Upper lobe of right lung (tissue), 1 donor: ENCODE measurements around the gene P2RX6. TPM values are rescaled to one million over a fixed set of nuclear protein-coding genes. Genes with fewer than 3 reads are reported as not detected.
A peak's percentile ranks its signal among the peaks of the same experiment; 100 is the strongest.

ENCODE experiments used
- ATAC-seq: fragments of 200-7000 bp; cut with Tn5 transposase; one replicate; pipeline ENCODE4 v1.9.1; 2020; ENCODE audit warnings: mild to moderate bottlenecking, moderate library complexity
- DNase-seq: peaks from one replicate; pipeline ENCODE4 v3.0.0-alpha.2; 2020
- H3K27ac ChIP-seq: fragments of 200-600 bp; one replicate; pipeline ENCODE4 v1.8.0; 2022
- H3K27me3 ChIP-seq: fragments of 200-600 bp; one replicate; pipeline ENCODE4 v1.8.0; 2022; ENCODE audit warnings: mild to moderate bottlenecking
- H3K36me3 ChIP-seq: fragments of 200-600 bp; one replicate; pipeline ENCODE4 v1.8.0; 2022
- H3K4me1 ChIP-seq: fragments of 200-600 bp; one replicate; pipeline ENCODE4 v1.8.0; 2022
- H3K4me3 ChIP-seq: fragments of 200-600 bp; one replicate; pipeline ENCODE4 v1.8.0; 2022; ENCODE audit warnings: mild to moderate bottlenecking
- H3K9me3 ChIP-seq: fragments of 200-600 bp; one replicate; pipeline ENCODE4 v1.8.0; 2022
- intact Hi-C: fragments of 100-400 bp; cut with DNase I; formaldehyde crosslinking; loops from one replicate; pipeline ENCODE4 v1.11.0; 2022
- total RNA-seq: library from RNA; stranded (reverse); fragmentation: NEBNext Ultra II Directional; extraction: Animal tissue kit (Norgen Biotek cat#: 25700); gene quantifications from one replicate; pipeline ENCODE4 v1.2.1, GENCODE V29; 2021
- TF ChIP-seq, protein P1 (sequence below): fragments of 200-600 bp; IDR thresholded peaks from one replicate; pipeline ENCODE4 v1.8.0; 2022; ENCODE audit warnings: antibody characterized with exemption
- donor health status: DM: no; HTN: yes; CAD: no; lungs with severe emphysema.

P2RX6 gene
- total RNA-seq, 1 donor from 2014 or later, result 2.2 TPM

- intact Hi-C loops, result no loop called here
- peak within 1 kb of the TSS; percentile 86 for H3K4me3 ChIP-seq
- peaks cover 6% of the 10 kb centered on the region for H3K36me3 ChIP-seq
- TF ChIP-seq, protein P1, sequence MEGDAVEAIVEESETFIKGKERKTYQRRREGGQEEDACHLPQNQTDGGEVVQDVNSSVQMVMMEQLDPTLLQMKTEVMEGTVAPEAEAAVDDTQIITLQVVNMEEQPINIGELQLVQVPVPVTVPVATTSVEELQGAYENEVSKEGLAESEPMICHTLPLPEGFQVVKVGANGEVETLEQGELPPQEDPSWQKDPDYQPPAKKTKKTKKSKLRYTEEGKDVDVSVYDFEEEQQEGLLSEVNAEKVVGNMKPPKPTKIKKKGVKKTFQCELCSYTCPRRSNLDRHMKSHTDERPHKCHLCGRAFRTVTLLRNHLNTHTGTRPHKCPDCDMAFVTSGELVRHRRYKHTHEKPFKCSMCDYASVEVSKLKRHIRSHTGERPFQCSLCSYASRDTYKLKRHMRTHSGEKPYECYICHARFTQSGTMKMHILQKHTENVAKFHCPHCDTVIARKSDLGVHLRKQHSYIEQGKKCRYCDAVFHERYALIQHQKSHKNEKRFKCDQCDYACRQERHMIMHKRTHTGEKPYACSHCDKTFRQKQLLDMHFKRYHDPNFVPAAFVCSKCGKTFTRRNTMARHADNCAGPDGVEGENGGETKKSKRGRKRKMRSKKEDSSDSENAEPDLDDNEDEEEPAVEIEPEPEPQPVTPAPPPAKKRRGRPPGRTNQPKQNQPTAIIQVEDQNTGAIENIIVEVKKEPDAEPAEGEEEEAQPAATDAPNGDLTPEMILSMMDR, result peak; percentile 59
- peak within 1 kb of the TSS; percentile 91 for H3K27ac ChIP-seq
- ATAC-seq (peak; percentile 92), DNase-seq (peak; percentile 93)
- peaks cover 22% of the 10 kb centered on the region for H3K4me1 ChIP-seq
- H3K27me3 ChIP-seq, result no peaks in the 10 kb centered on the region
- no peaks in the 10 kb centered on the region for H3K9me3 ChIP-seq
These were observed 33.0 kb upstream of the P2RX6 start, which contains the start of gene LZTR1 for GRCh38 chr22:20981787-20982562. LZTR1 (plus strand) TSS chr22:20982297; CDS start chr22:20982372, 75 bp downstream.

GRCh38 chr22:20982563-20982882 is 32.4 kb upstream of the P2RX6 start:
- intact Hi-C loops, result no loop called here
- ATAC-seq (peak; percentile 1), DNase-seq (no peak)
- Histone ChIP-seq H3K4me3 (peak overlapping the region; percentile 86), H3K36me3 (peaks cover 7% of the 10 kb centered on the region), H3K4me1 (peaks cover 22% of the 10 kb centered on the region), H3K27ac (peak overlapping the region; percentile 91), H3K9me3 (no peaks in the 10 kb centered on the region), H3K27me3 (no peaks in the 10 kb centered on the region)
- TF ChIP-seq, protein P1, result no peak

GRCh38 chr22:20983081-20983771 is 31.7 kb upstream of the P2RX6 start:
- Histone ChIP-seq H3K27me3 (no peaks in the 10 kb centered on the region), H3K9me3 (no peaks in the 10 kb centered on the region), H3K4me3 (peak overlapping the region; percentile 86), H3K4me1 (peaks cover 22% of the 10 kb centered on the region), H3K36me3 (peaks cover 14% of the 10 kb centered on the region), H3K27ac (peak overlapping the region; percentile 91)
- intact Hi-C loops, result no loop called here
- no peak for ATAC-seq
- DNase-seq, result no peak
- TF ChIP-seq, protein P1, result no peak

DNA sequence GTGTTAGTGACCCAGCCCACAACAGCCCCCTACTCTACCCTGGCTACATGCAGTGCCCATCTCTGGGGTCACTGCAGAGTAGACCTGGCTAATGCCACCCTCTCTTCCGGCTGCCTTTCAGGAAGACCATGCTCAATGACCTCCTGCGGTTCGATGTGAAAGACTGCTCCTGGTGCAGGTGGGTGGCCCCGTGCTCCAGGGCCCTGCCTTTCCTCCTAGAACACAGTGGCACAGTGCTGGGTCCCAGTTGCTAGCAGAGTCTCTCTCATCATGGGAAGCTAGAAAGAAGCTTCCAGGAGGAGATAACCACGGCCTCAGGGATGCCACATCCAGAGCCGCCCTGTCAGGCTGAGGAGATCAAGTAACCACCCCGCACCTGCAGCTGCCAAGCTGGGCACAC is 29.2 kb upstream of the P2RX6 start:
- H3K27ac ChIP-seq, result no peak overlapping the region
- ATAC-seq, result no peak
- DNase-seq, result no peak
- H3K4me3 ChIP-seq, result no peak overlapping the region
- H3K4me1 ChIP-seq, result peaks cover 14% of the 10 kb centered on the region
- H3K27me3 ChIP-seq, result no peaks in the 10 kb centered on the region
- peaks cover 16% of the 10 kb centered on the region for H3K36me3 ChIP-seq
- TF ChIP-seq, protein P1, result no peak
- no peaks in the 10 kb centered on the region for H3K9me3 ChIP-seq
- intact Hi-C loops, result no loop called here

DNA sequence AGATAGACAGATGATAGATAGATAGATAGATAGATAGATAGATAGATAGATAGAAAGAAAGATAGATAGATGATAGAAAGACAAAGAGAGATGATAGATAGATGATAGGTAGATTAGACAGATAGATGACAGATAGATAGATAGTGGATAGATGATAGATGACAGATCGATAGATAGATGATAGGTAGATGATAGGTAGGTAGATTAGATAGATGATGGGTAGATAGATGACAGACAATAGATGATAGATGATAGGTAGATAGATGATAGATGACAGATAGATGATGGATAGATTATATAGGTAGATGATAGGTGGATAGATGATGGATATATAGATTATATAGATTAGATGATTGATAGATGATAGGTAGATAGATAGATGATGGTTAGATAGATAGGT is 28.6 kb upstream of the P2RX6 start:
- TF ChIP-seq, protein P1, result no peak
- Histone ChIP-seq H3K27me3 (no peaks in the 10 kb centered on the region), H3K9me3 (no peaks in the 10 kb centered on the region), H3K27ac (no peak overlapping the region), H3K4me1 (peaks cover 9% of the 10 kb centered on the region), H3K4me3 (no peak overlapping the region), H3K36me3 (peaks cover 18% of the 10 kb centered on the region)
- intact Hi-C loops, result no loop called here
- DNase-seq, result no peak
- no peak for ATAC-seq
